WTC11 (cell line): Measurements from ENCODE around the gene PDF. TPM values are rescaled to one million over a fixed set of nuclear protein-coding genes. Genes with fewer than 3 reads are reported as not detected.

Source experiments
- ATAC-seq: fragments of 200-7000 bp; cut with Tn5 transposase; 2 replicates; pipeline ENCODE4 v1.10.0; 2021; ENCODE audit warnings: mild to moderate bottlenecking, moderate library complexity
- CTCF ChIA-PET: fragments of 300-600 bp; sonication (Branson Sonifier 250); formaldehyde crosslinking; loops from one replicate; lab custom pipeline; 2021; ENCODE audit warnings: antibody characterized with exemption; lab: Charles Lee
- POLR2A ChIA-PET: fragments of 350-600 bp; sonication (Branson Sonifier 250); formaldehyde crosslinking; loops from one replicate; lab custom pipeline; 2021; ENCODE audit warnings: antibody characterized with exemption; lab: Charles Lee
- DNase-seq: peaks from one replicate; pipeline ENCODE4 v3.0.0; 2021; ENCODE audit warnings: low spot score
- H3K27ac Mint-ChIP-seq: 2 replicates; pipeline ENCODE4 v1.8.0; 2021; ENCODE audit warnings: mixed read lengths
- H3K27me3 Mint-ChIP-seq: 2 replicates; pipeline ENCODE4 v1.8.0; 2021; ENCODE audit warnings: low read depth, mild to moderate bottlenecking, moderate library complexity, mixed read lengths
- H3K36me3 Mint-ChIP-seq: 2 replicates; pipeline ENCODE4 v1.8.0; 2021; ENCODE audit warnings: mixed read lengths
- H3K4me1 Mint-ChIP-seq: 2 replicates; pipeline ENCODE4 v1.8.0; 2022; ENCODE audit warnings: mixed read lengths
- H3K4me3 Mint-ChIP-seq: 2 replicates; pipeline ENCODE4 v1.8.0; 2021; ENCODE audit warnings: mild to moderate bottlenecking, moderate library complexity, mixed read lengths
- H3K9me3 Mint-ChIP-seq: 2 replicates; pipeline ENCODE4 v1.8.0; 2021; ENCODE audit warnings: mixed read lengths
- ARID4B ChIP-seq: sonication (generic); formaldehyde crosslinking; IDR thresholded peaks from 2 replicates; pipeline ENCODE4 v1.8.0; 2023; ENCODE audit warnings: missing genetic modification reagents, mild to moderate bottlenecking, borderline replicate concordance
- ATF1 ChIP-seq: sonication (generic); formaldehyde crosslinking; IDR thresholded peaks from 2 replicates; pipeline ENCODE4 v1.8.1; 2023; ENCODE audit warnings: mild to moderate bottlenecking, moderate library complexity, missing genetic modification reagents
- E2F1 ChIP-seq: sonication (generic); formaldehyde crosslinking; IDR thresholded peaks from 2 replicates; pipeline ENCODE4 v1.8.0; 2022; ENCODE audit warnings: mild to moderate bottlenecking, missing genetic modification reagents
- FOXJ3 ChIP-seq: sonication (generic); formaldehyde crosslinking; IDR thresholded peaks from 2 replicates; pipeline ENCODE4 v1.9.0; 2021; ENCODE audit warnings: missing genetic modification reagents, mild to moderate bottlenecking, borderline replicate concordance
- FOXK1 ChIP-seq: sonication (generic); formaldehyde crosslinking; IDR thresholded peaks from 2 replicates; pipeline ENCODE4 v1.8.0; 2022; ENCODE audit warnings: mild to moderate bottlenecking, moderate library complexity, missing genetic modification reagents
- FOXP1 ChIP-seq: sonication (generic); formaldehyde crosslinking; IDR thresholded peaks from 2 replicates; pipeline ENCODE4 v1.8.0; 2022; ENCODE audit warnings: missing genetic modification reagents, mild to moderate bottlenecking, moderate library complexity, borderline replicate concordance
- FOXP4 ChIP-seq: sonication (generic); formaldehyde crosslinking; IDR thresholded peaks from 2 replicates; pipeline ENCODE4 v1.8.0; 2022; ENCODE audit warnings: mild to moderate bottlenecking, missing genetic modification reagents
- HMGXB4 ChIP-seq: sonication (generic); formaldehyde crosslinking; IDR thresholded peaks from 2 replicates; pipeline ENCODE4 v1.8.1; 2023; ENCODE audit warnings: mild to moderate bottlenecking, moderate library complexity, missing genetic modification reagents
- JAZF1 ChIP-seq: fragments of 250-450 bp; sonication (Bioruptor Pico); IDR thresholded peaks from 2 replicates; pipeline ENCODE4 v1.9.0; 2021; ENCODE audit warnings: moderate library complexity, mild to moderate bottlenecking, inconsistent platforms
- NFYB ChIP-seq: sonication (generic); formaldehyde crosslinking; conservative IDR thresholded peaks from 2 replicates; pipeline ENCODE4 v1.8.0; 2022; ENCODE audit warnings: low read depth, missing genetic modification reagents
- OVOL2 ChIP-seq: fragments of 250-450 bp; sonication (Bioruptor Pico); IDR thresholded peaks from 2 replicates; pipeline ENCODE4 v1.9.0; 2021; ENCODE audit warnings: mild to moderate bottlenecking, borderline replicate concordance
- PREB ChIP-seq: sonication (generic); formaldehyde crosslinking; IDR thresholded peaks from 2 replicates; pipeline ENCODE4 v1.8.1; 2022; ENCODE audit warnings: mild to moderate bottlenecking, missing genetic modification reagents, moderate library complexity, borderline replicate concordance
- USF2 ChIP-seq: sonication (generic); formaldehyde crosslinking; IDR thresholded peaks from 2 replicates; pipeline ENCODE4 v1.8.1; 2023; ENCODE audit warnings: mild to moderate bottlenecking, missing genetic modification reagents, moderate library complexity
- ZNF396 ChIP-seq: fragments of 250-450 bp; sonication (Bioruptor Pico); IDR thresholded peaks from 2 replicates; pipeline ENCODE4 v1.8.0; 2021; ENCODE audit warnings: mild to moderate bottlenecking, moderate library complexity, borderline replicate concordance
- total RNA-seq: library from RNA; stranded (reverse); gene quantifications from 3 replicates; pipeline ENCODE4 v1.2.3, GENCODE V29; 2021

PDF gene
- total RNA-seq, 1 experiment from 2014 or later = 28.2 TPM

GRCh38 chr16:69307856-69308255 is 22.5 kb downstream of the PDF start (continued):
- TF ChIP-seq HMGXB4 (CRISPR knock-in tag) (no peak), E2F1 (no peak), NFYB (CRISPR knock-in tag) (no peak), ATF1 (CRISPR knock-in tag) (no peak), FOXJ3 (CRISPR knock-in tag) (no peak), ZNF396 (no peak), FOXK1 (CRISPR knock-in tag) (no peak), OVOL2 (CRISPR knock-in tag) (no peak), USF2 (CRISPR knock-in tag) (no peak), ARID4B (CRISPR knock-in tag) (no peak), JAZF1 (CRISPR knock-in tag) (no peak)

GRCh38 chr16:69307091-69307490 is 23.3 kb downstream of the PDF start:
- no peaks in the 10 kb centered on the region for H3K36me3 Mint-ChIP-seq
- no peak for TF ChIP-seq ARID4B (CRISPR knock-in tag)
- no peak for TF ChIP-seq FOXP1 (CRISPR knock-in tag)
- no peak for TF ChIP-seq HMGXB4 (CRISPR knock-in tag)
- no peak for TF ChIP-seq PREB (CRISPR knock-in tag)
- TF ChIP-seq FOXP4 (CRISPR knock-in tag) = no peak

More at GRCh38 chr16:69307091-69307490, 23.3 kb downstream of the PDF start:
- ATAC-seq (no peak), DNase-seq (no peak)
- Mint-ChIP-seq H3K9me3 (no peaks in the 10 kb centered on the region), H3K27ac (no peak overlapping the region), H3K4me1 (peaks cover 6% of the 10 kb centered on the region), H3K4me3 (no peak overlapping the region), H3K27me3 (no peaks in the 10 kb centered on the region)
- CTCF ChIA-PET = no interaction called here
- POLR2A ChIA-PET = no interaction called here
